Endodermal cell (in vitro differentiated cells): ENCODE data around the gene MAP2K5. TPM values are rescaled to one million over a fixed set of nuclear protein-coding genes. Genes with fewer than 3 reads are reported as not detected.

Source experiments
- DNase-seq: peaks from one replicate; pipeline ENCODE4 v3.0.0-alpha.2; 2017
- H3K27ac ChIP-seq: 2 replicates; pipeline ENCODE4 v1.5.1; 2013; ENCODE audit warnings: mild to moderate bottlenecking, low read depth, low read length, moderate library complexity
- H3K27me3 ChIP-seq: 2 replicates; pipeline ENCODE4 v1.6.1; 2013; ENCODE audit warnings: mild to moderate bottlenecking, low read length, moderate library complexity; ENCODE audit not compliant: insufficient read depth, control insufficient read depth, poor library complexity, severe bottlenecking
- H3K36me3 ChIP-seq: 2 replicates; pipeline ENCODE4 v1.7.0; 2013; ENCODE audit warnings: mild to moderate bottlenecking, low read length, moderate library complexity; ENCODE audit not compliant: control insufficient read depth, insufficient read depth
- H3K4me1 ChIP-seq: one replicate; pipeline ENCODE4 v1.7.0; 2013; ENCODE audit warnings: low read length; ENCODE audit not compliant: control insufficient read depth, insufficient read depth
- H3K4me3 ChIP-seq: 2 replicates; pipeline ENCODE4 v1.5.1; 2013; ENCODE audit warnings: mild to moderate bottlenecking, low read length, moderate library complexity
- H3K9ac ChIP-seq: 2 replicates; pipeline ENCODE4 v1.6.1; 2013; ENCODE audit warnings: mild to moderate bottlenecking, low read length, moderate library complexity; ENCODE audit not compliant: poor library complexity, severe bottlenecking; ENCODE audit errors: extremely low read depth
- H3K9me3 ChIP-seq: 2 replicates; pipeline ENCODE4 v1.6.1; 2013; ENCODE audit warnings: mild to moderate bottlenecking, low read length, moderate library complexity; ENCODE audit not compliant: control insufficient read depth
- H3K27ac Mint-ChIP-seq: 2 replicates; pipeline ENCODE4 v1.8.0; 2020; ENCODE audit warnings: mixed read lengths
- H3K27me3 Mint-ChIP-seq: 2 replicates; pipeline ENCODE4 v1.8.0; 2021; ENCODE audit warnings: mild to moderate bottlenecking, mixed read lengths; ENCODE audit not compliant: insufficient read depth
- H3K36me3 Mint-ChIP-seq: 2 replicates; pipeline ENCODE4 v1.8.0; 2020; ENCODE audit warnings: low read depth, mixed read lengths
- H3K4me1 Mint-ChIP-seq: 2 replicates; pipeline ENCODE4 v1.8.0; 2020; ENCODE audit warnings: mixed read lengths
- H3K4me3 Mint-ChIP-seq: 2 replicates; pipeline ENCODE4 v1.8.0; 2020; ENCODE audit warnings: mild to moderate bottlenecking, moderate library complexity, mixed read lengths
- H3K9me3 Mint-ChIP-seq: 2 replicates; pipeline ENCODE4 v1.8.0; 2020; ENCODE audit warnings: mild to moderate bottlenecking, mixed read lengths
- CTCF ChIP-seq: fragments of 200-600 bp; sonication (generic); conservative IDR thresholded peaks from 2 replicates; pipeline ENCODE4 v1.5.0; 2021; ENCODE audit warnings: antibody characterized with exemption, mild to moderate bottlenecking
- WGBS, 2 experiments: methylation state at CpG; one replicate each; pipeline versions ENCODE4 v1.1.5 to v1.1.7; 2013; ENCODE audit warnings: missing lambda C conversion rate in 2 of 2, mixed read lengths in 1 of 2; ENCODE audit not compliant: insufficient coverage in 1 of 2, insufficient read length in 1 of 2; 5-methylcytosine and 5-hydroxymethylcytosine counted together
- total RNA-seq, 2 donors: library from RNA; stranded (reverse); fragmentation: NEBNext Ultra II Directional in 1 of 2; extraction: Animal tissue kit (Norgen Biotek cat#: 25700) in 1 of 2; gene quantifications; 2 replicates in 1 of 2; 3 replicates in 1 of 2; pipeline ENCODE4 v1.2.1, GENCODE V29; 2021

MAP2K5 gene
- total RNA-seq, 2 donors from 2014 or later, result 17.1 to 26.7 TPM

- Mint-ChIP-seq H3K4me3 (no peak overlapping the region), H3K36me3 (no peaks in the 10 kb centered on the region), H3K27ac (no peak overlapping the region), H3K27me3 (no peaks in the 10 kb centered on the region), H3K9me3 (no peaks in the 10 kb centered on the region), H3K4me1 (peaks cover 9% of the 10 kb centered on the region)
- H3K27me3 ChIP-seq, result no peaks in the 10 kb centered on the region
- no peak for DNase-seq
- H3K4me3 ChIP-seq, result no peak overlapping the region
- no peaks in the 10 kb centered on the region for H3K9me3 ChIP-seq
- H3K27ac ChIP-seq, result no peak overlapping the region
- H3K36me3 ChIP-seq, result no peaks in the 10 kb centered on the region
- no peak overlapping the region for H3K9ac ChIP-seq
- H3K4me1 ChIP-seq, result no peaks in the 10 kb centered on the region
- 88 to 100% methylated on average over 1 of the region's 1 CpG for WGBS, 2 experiments
- no peak for TF ChIP-seq CTCF
Measured at GRCh38 chr15:67744331-67745072, 202.0 kb downstream of the MAP2K5 start.

- H3K36me3 Mint-ChIP-seq, result no peaks in the 10 kb centered on the region
- Histone ChIP-seq H3K36me3 (no peaks in the 10 kb centered on the region), H3K27me3 (peaks cover 7% of the 10 kb centered on the region), H3K27ac (no peak overlapping the region), H3K9ac (no peak overlapping the region), H3K4me1 (no peaks in the 10 kb centered on the region), H3K4me3 (no peak overlapping the region), H3K9me3 (no peaks in the 10 kb centered on the region)
- H3K27me3 Mint-ChIP-seq, result peaks cover 2% of the 10 kb centered on the region
- no peak for DNase-seq
- H3K4me1 Mint-ChIP-seq, result peaks cover 11% of the 10 kb centered on the region
- no peak overlapping the region for H3K4me3 Mint-ChIP-seq
- 94 to 97% methylated on average over 3 of the region's 4 CpGs for WGBS, 2 experiments
- no peaks in the 10 kb centered on the region for H3K9me3 Mint-ChIP-seq
- no peak overlapping the region for H3K27ac Mint-ChIP-seq
- no peak for TF ChIP-seq CTCF
Measured at GRCh38 chr15:67745073-67746006, 202.8 kb downstream of the MAP2K5 start.

- no peaks in the 10 kb centered on the region for H3K36me3 Mint-ChIP-seq
- Histone ChIP-seq H3K9ac (no peak overlapping the region), H3K27me3 (peaks cover 14% of the 10 kb centered on the region), H3K9me3 (no peaks in the 10 kb centered on the region), H3K4me3 (no peak overlapping the region), H3K27ac (no peak overlapping the region), H3K4me1 (no peaks in the 10 kb centered on the region), H3K36me3 (no peaks in the 10 kb centered on the region)
- no peak for DNase-seq
- peaks cover 11% of the 10 kb centered on the region for H3K4me1 Mint-ChIP-seq
- H3K27me3 Mint-ChIP-seq, result peaks cover 7% of the 10 kb centered on the region
- H3K9me3 Mint-ChIP-seq, result no peaks in the 10 kb centered on the region
- WGBS, 2 experiments, result 80% methylated on average over 1 of the region's 1 CpG; no CpG with 5 or more reads in 1 of the 2 experiments
- no peak overlapping the region for H3K4me3 Mint-ChIP-seq
- TF ChIP-seq CTCF, result no peak
- H3K27ac Mint-ChIP-seq, result no peak overlapping the region
Measured at GRCh38 chr15:67746022-67746421, 203.5 kb downstream of the MAP2K5 start.
